Endodermal cell (in vitro differentiated cells): ENCODE measurements around the gene CPSF4L. TPM values are rescaled to one million over a fixed set of nuclear protein-coding genes. Genes with fewer than 3 reads are reported as not detected.
A peak's percentile ranks its signal among the peaks of the same experiment; 100 is the strongest.

Experiments used
- DNase-seq: peaks from one replicate; pipeline ENCODE4 v3.0.0-alpha.2; 2017
- H3K27ac ChIP-seq: 2 replicates; pipeline ENCODE4 v1.5.1; 2013; ENCODE audit warnings: mild to moderate bottlenecking, low read depth, low read length, moderate library complexity
- H3K27me3 ChIP-seq: 2 replicates; pipeline ENCODE4 v1.6.1; 2013; ENCODE audit warnings: mild to moderate bottlenecking, low read length, moderate library complexity; ENCODE audit not compliant: insufficient read depth, control insufficient read depth, poor library complexity, severe bottlenecking
- H3K36me3 ChIP-seq: 2 replicates; pipeline ENCODE4 v1.7.0; 2013; ENCODE audit warnings: mild to moderate bottlenecking, low read length, moderate library complexity; ENCODE audit not compliant: control insufficient read depth, insufficient read depth
- H3K4me1 ChIP-seq: one replicate; pipeline ENCODE4 v1.7.0; 2013; ENCODE audit warnings: low read length; ENCODE audit not compliant: control insufficient read depth, insufficient read depth
- H3K4me3 ChIP-seq: 2 replicates; pipeline ENCODE4 v1.5.1; 2013; ENCODE audit warnings: mild to moderate bottlenecking, low read length, moderate library complexity
- H3K9ac ChIP-seq: 2 replicates; pipeline ENCODE4 v1.6.1; 2013; ENCODE audit warnings: mild to moderate bottlenecking, low read length, moderate library complexity; ENCODE audit not compliant: poor library complexity, severe bottlenecking; ENCODE audit errors: extremely low read depth
- H3K9me3 ChIP-seq: 2 replicates; pipeline ENCODE4 v1.6.1; 2013; ENCODE audit warnings: mild to moderate bottlenecking, low read length, moderate library complexity; ENCODE audit not compliant: control insufficient read depth
- H3K27ac Mint-ChIP-seq: 2 replicates; pipeline ENCODE4 v1.8.0; 2020; ENCODE audit warnings: mixed read lengths
- H3K27me3 Mint-ChIP-seq: 2 replicates; pipeline ENCODE4 v1.8.0; 2021; ENCODE audit warnings: mild to moderate bottlenecking, mixed read lengths; ENCODE audit not compliant: insufficient read depth
- H3K36me3 Mint-ChIP-seq: 2 replicates; pipeline ENCODE4 v1.8.0; 2020; ENCODE audit warnings: low read depth, mixed read lengths
- H3K4me1 Mint-ChIP-seq: 2 replicates; pipeline ENCODE4 v1.8.0; 2020; ENCODE audit warnings: mixed read lengths
- H3K4me3 Mint-ChIP-seq: 2 replicates; pipeline ENCODE4 v1.8.0; 2020; ENCODE audit warnings: mild to moderate bottlenecking, moderate library complexity, mixed read lengths
- H3K9me3 Mint-ChIP-seq: 2 replicates; pipeline ENCODE4 v1.8.0; 2020; ENCODE audit warnings: mild to moderate bottlenecking, mixed read lengths
- WGBS, 2 experiments: methylation state at CpG; one replicate each; pipeline versions ENCODE4 v1.1.5 to v1.1.7; 2013; ENCODE audit warnings: missing lambda C conversion rate in 2 of 2, mixed read lengths in 1 of 2; ENCODE audit not compliant: insufficient coverage in 1 of 2, insufficient read length in 1 of 2; 5-methylcytosine and 5-hydroxymethylcytosine counted together
- total RNA-seq, 2 donors: library from RNA; stranded (reverse); fragmentation: NEBNext Ultra II Directional in 1 of 2; extraction: Animal tissue kit (Norgen Biotek cat#: 25700) in 1 of 2; gene quantifications; 2 replicates in 1 of 2; 3 replicates in 1 of 2; pipeline ENCODE4 v1.2.1, GENCODE V29; 2021
- TF ChIP-seq, protein P1 (sequence below): fragments of 200-600 bp; sonication (generic); conservative IDR thresholded peaks from 2 replicates; pipeline ENCODE4 v1.5.0; 2021; ENCODE audit warnings: antibody characterized with exemption, mild to moderate bottlenecking

CPSF4L gene
- total RNA-seq, 2 donors from 2014 or later: 0.29 to 0.58 TPM

DNA sequence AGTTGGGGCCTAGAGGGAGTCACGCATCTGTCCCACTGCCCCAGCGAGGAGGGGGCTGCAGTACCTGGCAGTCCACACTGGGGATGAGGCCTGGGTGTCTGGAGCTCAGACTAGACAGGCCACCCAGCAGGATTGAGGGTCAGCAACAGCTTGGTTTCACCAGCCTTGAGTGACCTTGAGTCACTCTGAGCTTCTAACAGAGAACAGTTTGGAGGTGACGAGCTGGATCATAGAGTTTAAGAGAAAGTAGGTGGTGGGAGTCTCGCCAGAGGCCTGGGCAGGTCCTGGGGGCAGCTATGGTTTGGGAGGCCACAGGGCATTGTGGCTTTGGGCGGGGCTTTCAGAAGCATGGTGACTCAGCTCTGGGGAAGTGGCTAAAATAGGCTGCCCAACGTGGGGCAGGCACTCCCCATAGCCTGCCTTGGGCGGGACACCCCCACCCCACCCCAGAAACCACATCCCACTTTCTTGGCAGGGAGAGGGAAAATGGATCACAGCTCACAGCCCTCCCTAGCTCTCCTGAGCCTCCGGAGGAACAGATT is 29.7 kb upstream of the CPSF4L start:
- H3K36me3 Mint-ChIP-seq: peaks cover 24% of the 10 kb centered on the region
- H3K9ac ChIP-seq: no peak overlapping the region
- no peak overlapping the region for H3K4me3 ChIP-seq
- no peaks in the 10 kb centered on the region for H3K27me3 Mint-ChIP-seq
- TF ChIP-seq, protein P1, sequence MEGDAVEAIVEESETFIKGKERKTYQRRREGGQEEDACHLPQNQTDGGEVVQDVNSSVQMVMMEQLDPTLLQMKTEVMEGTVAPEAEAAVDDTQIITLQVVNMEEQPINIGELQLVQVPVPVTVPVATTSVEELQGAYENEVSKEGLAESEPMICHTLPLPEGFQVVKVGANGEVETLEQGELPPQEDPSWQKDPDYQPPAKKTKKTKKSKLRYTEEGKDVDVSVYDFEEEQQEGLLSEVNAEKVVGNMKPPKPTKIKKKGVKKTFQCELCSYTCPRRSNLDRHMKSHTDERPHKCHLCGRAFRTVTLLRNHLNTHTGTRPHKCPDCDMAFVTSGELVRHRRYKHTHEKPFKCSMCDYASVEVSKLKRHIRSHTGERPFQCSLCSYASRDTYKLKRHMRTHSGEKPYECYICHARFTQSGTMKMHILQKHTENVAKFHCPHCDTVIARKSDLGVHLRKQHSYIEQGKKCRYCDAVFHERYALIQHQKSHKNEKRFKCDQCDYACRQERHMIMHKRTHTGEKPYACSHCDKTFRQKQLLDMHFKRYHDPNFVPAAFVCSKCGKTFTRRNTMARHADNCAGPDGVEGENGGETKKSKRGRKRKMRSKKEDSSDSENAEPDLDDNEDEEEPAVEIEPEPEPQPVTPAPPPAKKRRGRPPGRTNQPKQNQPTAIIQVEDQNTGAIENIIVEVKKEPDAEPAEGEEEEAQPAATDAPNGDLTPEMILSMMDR: no peak
- 86 to 88% methylated on average over 5 to 8 of the region's 8 CpGs for WGBS, 2 experiments
- no peak for DNase-seq
- H3K27ac Mint-ChIP-seq: peak overlapping the region; percentile 6
- no peaks in the 10 kb centered on the region for H3K27me3 ChIP-seq
- H3K4me3 Mint-ChIP-seq: no peak overlapping the region
- no peaks in the 10 kb centered on the region for H3K9me3 ChIP-seq
- H3K27ac ChIP-seq: no peak overlapping the region
- peaks cover 32% of the 10 kb centered on the region for H3K36me3 ChIP-seq
- H3K4me1 Mint-ChIP-seq: peaks cover 29% of the 10 kb centered on the region
- peaks cover 23% of the 10 kb centered on the region for H3K4me1 ChIP-seq
- no peaks in the 10 kb centered on the region for H3K9me3 Mint-ChIP-seq

DNA sequence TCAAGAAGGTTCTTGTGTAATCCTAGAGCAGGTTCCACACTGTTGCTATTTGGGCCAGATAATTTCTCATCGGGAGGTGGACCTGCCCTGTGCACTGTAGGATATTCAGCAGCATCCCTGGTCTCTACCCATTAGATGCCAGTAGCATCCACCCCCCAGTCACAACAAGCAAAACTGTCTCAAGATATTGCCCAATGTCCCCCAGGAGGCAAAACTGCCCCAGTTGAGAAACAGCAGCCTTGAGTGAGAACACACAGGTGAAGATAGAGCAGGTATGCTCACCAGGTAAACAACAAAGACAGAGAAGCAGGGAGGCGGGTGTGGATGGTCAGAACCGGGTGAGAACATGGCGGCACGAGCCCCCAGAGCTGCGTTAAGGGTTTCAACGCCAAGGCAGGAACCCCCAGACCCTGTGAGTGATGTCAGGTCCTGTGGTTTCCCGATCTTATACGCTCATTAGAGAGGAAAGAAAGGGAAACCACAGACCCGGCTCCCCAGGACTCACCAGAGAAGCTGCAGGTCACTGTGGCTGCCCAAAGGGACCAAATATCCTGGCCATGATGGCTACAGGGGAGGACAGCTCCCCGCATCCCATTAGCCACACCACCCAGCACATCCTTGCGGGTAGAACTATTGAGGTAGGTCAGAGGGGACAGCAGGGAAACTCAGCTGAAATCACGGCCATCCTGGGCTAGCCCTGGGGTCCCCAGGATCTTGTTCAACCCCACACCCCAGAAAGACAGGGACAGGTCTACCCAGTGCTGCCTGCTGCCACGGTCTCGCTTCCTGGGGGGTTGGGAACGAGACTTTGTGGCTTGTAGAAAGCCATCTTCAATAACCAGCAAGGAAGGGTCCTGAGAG is 28.9 kb upstream of the CPSF4L start:
- Histone ChIP-seq H3K9ac (no peak overlapping the region), H3K27ac (no peak overlapping the region), H3K4me1 (peaks cover 27% of the 10 kb centered on the region), H3K9me3 (no peaks in the 10 kb centered on the region), H3K27me3 (no peaks in the 10 kb centered on the region), H3K36me3 (peaks cover 39% of the 10 kb centered on the region), H3K4me3 (no peak overlapping the region)
- TF ChIP-seq, protein P1: no peak
- no peak overlapping the region for H3K27ac Mint-ChIP-seq
- H3K4me3 Mint-ChIP-seq: no peak overlapping the region
- DNase-seq: no peak
- H3K27me3 Mint-ChIP-seq: no peaks in the 10 kb centered on the region
- 92 to 96% methylated on average over 9 to 16 of the region's 16 CpGs for WGBS, 2 experiments
- H3K4me1 Mint-ChIP-seq: peaks cover 31% of the 10 kb centered on the region
- H3K36me3 Mint-ChIP-seq: peaks cover 25% of the 10 kb centered on the region
- H3K9me3 Mint-ChIP-seq: no peaks in the 10 kb centered on the region

DNA sequence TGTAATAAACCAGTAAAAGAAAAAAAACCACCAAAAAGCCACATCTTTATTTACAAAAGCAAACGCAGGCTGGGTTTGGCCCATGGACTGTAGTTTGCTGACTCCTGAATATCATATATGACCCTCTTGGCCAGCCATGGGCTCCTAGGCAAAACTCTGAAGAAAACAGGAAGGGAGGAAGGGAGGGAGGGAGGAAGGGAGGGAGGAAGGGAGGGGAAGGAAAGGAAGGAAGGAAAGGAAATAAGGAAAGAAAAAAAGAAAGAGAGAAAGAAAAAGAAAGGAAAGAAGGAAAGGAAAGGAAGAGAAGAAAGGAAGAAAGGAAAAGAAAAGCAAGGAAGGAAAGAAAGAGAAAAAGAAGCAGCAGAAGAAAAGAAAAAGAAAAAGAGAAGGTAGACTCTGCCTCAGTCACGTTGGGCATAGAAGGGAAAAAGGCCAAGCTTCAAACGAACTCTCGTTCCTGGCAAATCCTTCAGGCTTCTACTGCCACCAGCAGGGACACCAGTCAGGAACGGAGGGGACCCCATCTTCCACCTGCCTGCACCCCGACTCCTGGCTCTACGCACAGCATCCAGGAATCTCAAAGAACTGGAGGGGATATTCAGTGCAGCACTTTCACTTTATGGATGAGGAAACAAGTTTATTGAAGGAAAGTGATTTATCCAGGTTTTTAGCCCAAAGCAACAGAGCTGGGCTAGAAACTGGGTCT is 28.0 kb upstream of the CPSF4L start:
- no peaks in the 10 kb centered on the region for H3K27me3 Mint-ChIP-seq
- H3K27me3 ChIP-seq: no peaks in the 10 kb centered on the region
- no peaks in the 10 kb centered on the region for H3K9me3 Mint-ChIP-seq
- H3K9me3 ChIP-seq: no peaks in the 10 kb centered on the region
- peaks cover 41% of the 10 kb centered on the region for H3K36me3 ChIP-seq
- TF ChIP-seq, protein P1: no peak
- H3K27ac Mint-ChIP-seq: peak overlapping the region; percentile 74
- H3K4me1 Mint-ChIP-seq: peaks cover 31% of the 10 kb centered on the region
- WGBS, 2 experiments: 82 to 89% methylated on average over 6 to 7 of the region's 7 CpGs
- H3K4me3 ChIP-seq: no peak overlapping the region
- no peak overlapping the region for H3K27ac ChIP-seq
- H3K4me1 ChIP-seq: peaks cover 28% of the 10 kb centered on the region
- peaks cover 20% of the 10 kb centered on the region for H3K36me3 Mint-ChIP-seq
- no peak overlapping the region for H3K9ac ChIP-seq
- H3K4me3 Mint-ChIP-seq: no peak overlapping the region
- DNase-seq: no peak
